ENCODE data around the gene RAB4A.

RAB4A gene

DNA sequence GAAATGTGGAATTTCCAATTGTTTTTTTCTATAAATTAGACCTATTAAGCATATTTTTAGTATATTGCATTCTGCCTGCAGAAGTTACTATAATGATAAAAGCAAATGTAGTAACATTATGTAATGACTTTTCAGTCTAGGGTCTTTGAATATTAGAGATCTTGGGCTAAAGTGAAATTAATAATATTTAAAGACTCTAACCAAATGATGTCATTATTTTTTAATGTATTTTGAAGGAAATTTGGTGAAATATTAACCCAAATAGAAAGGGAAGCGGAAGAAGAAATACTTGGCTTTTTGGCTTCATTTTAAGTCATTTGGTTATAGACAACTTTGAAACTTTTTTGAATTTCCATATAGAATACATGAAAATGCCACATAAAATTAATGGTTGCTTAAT lies 26.8 kb downstream of the RAB4A start:
- DNase-seq (ENCODE audit: low spot score): no peak
- Histone ChIP-seq H3K4me3 (no peak overlapping the region), H3K27ac (no peak overlapping the region)
- TF ChIP-seq, protein P1, sequence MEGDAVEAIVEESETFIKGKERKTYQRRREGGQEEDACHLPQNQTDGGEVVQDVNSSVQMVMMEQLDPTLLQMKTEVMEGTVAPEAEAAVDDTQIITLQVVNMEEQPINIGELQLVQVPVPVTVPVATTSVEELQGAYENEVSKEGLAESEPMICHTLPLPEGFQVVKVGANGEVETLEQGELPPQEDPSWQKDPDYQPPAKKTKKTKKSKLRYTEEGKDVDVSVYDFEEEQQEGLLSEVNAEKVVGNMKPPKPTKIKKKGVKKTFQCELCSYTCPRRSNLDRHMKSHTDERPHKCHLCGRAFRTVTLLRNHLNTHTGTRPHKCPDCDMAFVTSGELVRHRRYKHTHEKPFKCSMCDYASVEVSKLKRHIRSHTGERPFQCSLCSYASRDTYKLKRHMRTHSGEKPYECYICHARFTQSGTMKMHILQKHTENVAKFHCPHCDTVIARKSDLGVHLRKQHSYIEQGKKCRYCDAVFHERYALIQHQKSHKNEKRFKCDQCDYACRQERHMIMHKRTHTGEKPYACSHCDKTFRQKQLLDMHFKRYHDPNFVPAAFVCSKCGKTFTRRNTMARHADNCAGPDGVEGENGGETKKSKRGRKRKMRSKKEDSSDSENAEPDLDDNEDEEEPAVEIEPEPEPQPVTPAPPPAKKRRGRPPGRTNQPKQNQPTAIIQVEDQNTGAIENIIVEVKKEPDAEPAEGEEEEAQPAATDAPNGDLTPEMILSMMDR (IDR thresholded peaks at IDR 0.05): no peak

DNA sequence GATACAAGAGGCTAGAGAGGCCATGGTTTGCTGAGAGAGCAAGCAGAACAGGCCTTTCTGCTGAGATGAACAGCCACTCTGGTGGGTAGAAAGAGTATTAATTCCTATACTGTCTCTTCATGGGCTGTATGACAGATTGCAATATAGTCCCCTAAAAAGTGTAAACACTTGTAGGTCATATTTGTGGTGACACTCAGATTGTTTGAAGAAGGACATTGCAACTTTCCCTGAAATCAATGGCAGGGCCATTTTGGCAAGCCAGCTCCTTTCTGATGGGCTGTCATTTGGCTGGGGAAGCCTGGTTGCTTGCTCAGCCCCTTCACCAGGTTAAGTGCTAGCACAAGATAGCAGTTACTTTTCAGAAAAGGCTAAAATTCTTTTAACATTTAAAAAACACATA lies 27.5 kb downstream of the RAB4A start:
- no peak for DNase-seq (ENCODE audit: low spot score)
- no peak overlapping the region for H3K27ac ChIP-seq

DNA sequence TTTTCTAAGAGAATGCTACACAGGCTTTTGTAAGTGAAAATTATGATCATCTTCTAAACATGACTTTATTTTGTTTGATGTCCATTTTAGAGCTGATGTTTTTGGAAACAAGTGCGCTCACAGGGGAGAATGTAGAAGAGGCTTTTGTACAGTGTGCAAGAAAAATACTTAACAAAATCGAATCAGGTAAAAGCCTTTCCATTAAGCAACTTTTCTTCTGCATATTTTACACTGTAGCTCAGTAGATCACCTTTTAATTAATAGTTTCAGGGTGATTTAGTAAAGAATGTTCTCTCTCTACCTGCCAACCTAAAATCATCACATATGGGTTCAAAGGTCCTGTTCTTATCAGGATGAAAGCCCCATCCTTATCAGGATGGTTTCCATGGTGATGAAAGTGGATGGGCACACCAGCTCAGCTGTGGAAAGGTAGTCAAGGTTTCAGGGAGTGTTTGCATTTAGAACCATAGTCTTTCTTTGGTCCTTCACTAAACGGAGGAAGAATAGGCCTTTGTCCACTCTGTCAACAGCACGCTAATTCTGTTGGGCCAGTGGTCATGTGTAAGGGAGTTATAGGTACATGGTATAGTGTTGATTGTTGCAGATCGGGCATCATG lies 28.1 kb downstream of the RAB4A start:
- TF ChIP-seq, protein P1 (IDR thresholded peaks at IDR 0.05): no peak
- no peak overlapping the region for H3K27ac ChIP-seq
- no peak overlapping the region for H3K4me3 ChIP-seq
- no peak for DNase-seq (ENCODE audit: low spot score)

More for the DNA sequence above, 27.5 kb downstream of the RAB4A start:
- TF ChIP-seq, protein P1 (IDR thresholded peaks at IDR 0.05): no peak
- H3K4me3 ChIP-seq: no peak overlapping the region

DNA sequence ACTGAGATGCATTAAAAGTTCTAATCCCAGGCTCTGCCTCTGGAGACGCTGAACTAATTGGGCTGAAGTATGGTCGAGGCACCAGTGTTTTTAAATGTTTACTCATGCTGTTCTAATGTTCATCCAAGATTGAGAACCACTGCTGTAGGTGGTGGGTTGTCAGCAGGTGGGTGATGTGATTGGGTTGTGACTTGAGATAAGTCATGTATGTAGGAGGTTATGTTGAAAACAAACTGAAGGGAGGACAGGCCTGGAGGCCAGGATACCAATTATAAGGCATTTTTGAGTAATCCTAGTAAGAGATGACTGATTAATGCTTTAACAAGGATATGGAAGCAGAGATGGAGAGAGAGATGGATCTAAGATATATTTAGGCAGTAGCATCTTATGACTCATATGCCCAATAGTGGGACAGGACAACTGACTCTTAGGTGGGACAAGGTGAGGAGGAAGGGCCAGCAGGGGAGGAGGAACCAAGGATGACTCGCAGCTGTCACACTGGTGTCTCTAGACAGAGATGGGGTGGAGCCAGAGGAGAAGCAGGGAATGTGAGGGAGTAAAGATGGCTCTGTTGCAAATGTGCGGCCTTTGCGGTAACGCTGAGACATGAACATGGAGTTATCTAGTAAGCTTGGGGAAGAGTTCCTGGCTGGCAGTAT lies 29.3 kb downstream of the RAB4A start:
- TF ChIP-seq, protein P1 (IDR thresholded peaks at IDR 0.05): no peak
- H3K27ac ChIP-seq: no peak overlapping the region
- no peak for DNase-seq (ENCODE audit: low spot score)
- no peak overlapping the region for H3K4me3 ChIP-seq

DNA sequence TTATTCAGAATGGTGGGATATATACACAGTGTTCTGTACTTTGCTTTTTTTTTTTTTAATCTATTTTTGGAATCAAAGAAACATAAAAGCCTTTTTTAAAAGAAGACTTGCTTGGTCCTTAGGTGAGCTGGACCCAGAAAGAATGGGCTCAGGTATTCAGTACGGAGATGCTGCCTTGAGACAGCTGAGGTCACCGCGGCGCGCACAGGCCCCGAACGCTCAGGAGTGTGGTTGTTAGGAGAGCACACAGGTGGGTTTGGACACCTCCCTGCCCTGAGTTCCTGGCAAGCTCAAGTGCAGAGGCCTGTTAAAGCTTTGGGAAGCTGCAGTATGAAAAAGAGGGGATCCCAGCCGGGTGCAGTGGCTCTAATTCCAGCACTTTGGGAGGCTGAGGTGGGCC lies 31.8 kb downstream of the RAB4A start:
- Histone ChIP-seq H3K4me3 (no peak overlapping the region), H3K27ac (no peak overlapping the region)
- DNase-seq (ENCODE audit: low spot score): no peak
- TF ChIP-seq, protein P1 (IDR thresholded peaks at IDR 0.05): no peak

DNA sequence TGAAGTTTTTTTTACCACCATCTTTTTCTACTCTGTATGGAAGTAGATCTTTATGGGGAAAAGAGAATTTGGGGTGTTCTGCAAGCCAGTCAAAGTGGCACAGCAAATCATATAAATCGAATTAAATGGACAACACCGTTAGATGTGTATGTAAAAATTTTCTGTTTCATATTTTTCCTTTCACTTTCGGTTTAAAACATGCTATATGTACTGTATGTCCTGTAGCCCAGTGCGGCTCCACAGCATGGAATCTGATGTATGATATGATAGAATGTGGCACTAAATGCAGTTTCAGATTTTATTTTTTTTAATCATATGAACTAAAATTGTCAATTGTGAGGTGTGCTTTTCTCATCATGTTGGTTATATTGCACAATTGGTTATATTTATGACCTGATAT lies 32.9 kb downstream of the RAB4A start:
- no peak overlapping the region for H3K4me3 ChIP-seq
- TF ChIP-seq, protein P1 (IDR thresholded peaks at IDR 0.05): no peak
- no peak for DNase-seq (ENCODE audit: low spot score)
- no peak overlapping the region for H3K27ac ChIP-seq

DNA sequence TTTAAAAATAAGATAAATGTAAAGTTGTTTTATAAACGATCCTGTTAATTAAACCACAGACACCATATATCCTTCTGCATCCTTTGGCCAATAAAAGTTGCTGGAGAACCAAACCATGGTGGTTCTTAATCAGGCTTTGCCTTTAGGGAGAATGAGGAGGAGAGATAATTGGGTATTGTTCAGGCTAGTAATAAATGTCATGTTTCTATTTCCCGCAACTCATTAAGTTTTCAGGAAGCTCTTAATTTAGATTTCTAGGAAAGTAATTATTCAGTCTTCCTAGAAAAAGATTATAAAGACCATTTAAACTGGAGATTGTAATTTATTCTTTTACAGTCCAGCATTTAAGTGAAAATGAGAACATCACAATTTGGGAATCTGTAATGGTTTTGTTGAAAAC lies 34.5 kb downstream of the RAB4A start:
- DNase-seq (ENCODE audit: low spot score): no peak
- TF ChIP-seq, protein P1 (IDR thresholded peaks at IDR 0.05): no peak
- H3K4me3 ChIP-seq: no peak overlapping the region

More for the DNA sequence above, 34.5 kb downstream of the RAB4A start:
- H3K27ac ChIP-seq: no peak overlapping the region

Data from coronary artery (tissue), 2 donors.